ENCODE results near the gene H2BW2.
"Not testable (repeated sequence)": the region's sequence is repeated elsewhere in the genome, so short reads cannot be mapped to it uniquely, and the experiment has no call there.

Gene H2BW2

DNA sequence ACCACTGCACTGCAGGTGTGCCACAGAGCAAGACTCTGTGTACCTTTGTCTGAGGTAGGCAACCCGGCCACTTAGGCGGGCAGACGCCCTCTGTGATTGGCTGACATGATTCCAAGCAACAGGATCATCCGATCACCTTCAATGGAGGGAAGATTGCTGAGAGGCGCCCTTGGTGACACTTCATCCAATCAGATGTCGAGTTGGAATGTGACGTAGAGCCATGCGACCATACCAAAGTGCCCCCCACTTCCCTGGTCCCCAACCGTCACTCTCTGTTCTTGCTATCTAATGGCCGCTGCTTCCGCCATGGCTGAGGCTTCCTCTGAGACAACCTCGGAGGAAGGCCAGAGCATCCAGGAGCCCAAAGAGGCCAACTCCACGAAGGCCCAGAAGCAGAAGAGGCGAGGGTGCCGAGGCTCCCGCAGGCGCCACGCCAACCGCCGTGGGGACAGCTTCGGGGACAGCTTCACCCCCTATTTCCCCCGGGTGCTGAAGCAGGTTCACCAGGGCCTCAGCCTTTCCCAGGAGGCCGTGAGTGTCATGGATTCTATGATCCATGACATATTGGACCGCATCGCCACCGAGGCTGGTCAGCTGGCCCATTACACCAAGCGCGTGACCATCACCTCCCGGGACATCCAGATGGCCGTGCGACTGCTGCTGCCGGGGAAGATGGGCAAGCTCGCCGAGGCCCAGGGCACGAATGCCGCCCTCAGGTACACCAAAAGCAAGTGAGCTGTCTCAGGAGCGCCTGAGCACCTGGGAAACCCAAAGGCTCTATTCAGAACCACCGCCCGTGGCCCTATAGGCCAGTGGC, at the start of gene H2BW2:
H2BW2 (plus strand) TSS at position 268 of the 817 bp plus-strand sequence; CDS start at position 307, 39 bp downstream.
- DNase-seq = no peak
- Mint-ChIP-seq H3K36me3 (ENCODE audit: low read depth) (no peaks in the 10 kb centered on the region), H3K27ac (no peak within 1 kb of the TSS), H3K4me3 (no peak within 1 kb of the TSS), H3K27me3 (peaks cover 68% of the 10 kb centered on the region), H3K4me1 (ENCODE audit: low read depth) (no peaks in the 10 kb centered on the region), H3K9me3 (no peaks in the 10 kb centered on the region)

GRCh38 chrX:103999234-103999633, 40.5 kb upstream of the H2BW2 start:
- no peaks in the 10 kb centered on the region for H3K36me3 Mint-ChIP-seq (ENCODE audit: low read depth)
- no peak overlapping the region for H3K4me3 Mint-ChIP-seq
- H3K27me3 Mint-ChIP-seq = peaks cover 48% of the 10 kb centered on the region
- H3K4me1 Mint-ChIP-seq (ENCODE audit: low read depth) = no peaks in the 10 kb centered on the region
- no peak for DNase-seq
- H3K9me3 Mint-ChIP-seq = no peaks in the 10 kb centered on the region
- no peak overlapping the region for H3K27ac Mint-ChIP-seq

GRCh38 chrX:104008831-104009230, 30.9 kb upstream of the H2BW2 start:
- Mint-ChIP-seq H3K27me3 (peaks cover 38% of the 10 kb centered on the region), H3K27ac (no peak overlapping the region), H3K4me1 (ENCODE audit: low read depth) (no peaks in the 10 kb centered on the region), H3K4me3 (no peak overlapping the region), H3K36me3 (ENCODE audit: low read depth) (no peaks in the 10 kb centered on the region), H3K9me3 (no peaks in the 10 kb centered on the region)
- DNase-seq = no peak

- DNase-seq = no peak
- Mint-ChIP-seq H3K27me3 (peaks cover 33% of the 10 kb centered on the region), H3K4me1 (ENCODE audit: low read depth) (no peaks in the 10 kb centered on the region), H3K4me3 (no peak overlapping the region), H3K9me3 (no peaks in the 10 kb centered on the region), H3K36me3 (ENCODE audit: low read depth) (no peaks in the 10 kb centered on the region), H3K27ac (no peak overlapping the region)
These were observed 26.6 kb upstream of the H2BW2 start for GRCh38 chrX:104013158-104013557.

DNA sequence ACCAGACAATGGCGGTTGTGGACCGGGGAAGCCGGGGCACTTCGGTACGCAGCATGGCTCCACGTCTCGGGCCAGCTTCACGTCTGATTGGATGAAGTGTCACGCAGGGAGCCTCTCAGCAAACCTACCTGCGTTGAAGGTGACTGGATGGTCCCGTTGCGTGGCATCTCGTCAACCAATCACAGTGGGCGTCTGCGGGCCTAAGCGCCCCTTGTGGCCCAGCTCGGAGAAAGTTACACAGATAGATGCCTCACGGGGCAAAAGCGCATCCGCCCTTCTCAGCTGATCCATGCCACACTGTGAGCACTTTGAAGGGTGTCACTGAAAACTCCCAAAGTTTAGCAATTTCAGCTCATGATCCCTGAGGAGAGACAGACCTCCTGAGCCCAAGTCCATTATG, 26.1 kb upstream of the H2BW2 start, which contains the start of gene H2BW1:
H2BW1 (minus strand) TSS at position 103 of the 400 bp plus-strand sequence. CDS start 132 bp downstream, outside the sequence.
- no peak for DNase-seq
- H3K4me1 Mint-ChIP-seq (ENCODE audit: low read depth) = no peaks in the 10 kb centered on the region

GRCh38 chrX:104015576-104015975, 24.2 kb upstream of the H2BW2 start:
- H3K9me3 Mint-ChIP-seq; DNase-seq; H3K4me3 Mint-ChIP-seq; H3K36me3 Mint-ChIP-seq (ENCODE audit: low read depth); H3K27ac Mint-ChIP-seq; H3K4me1 Mint-ChIP-seq (ENCODE audit: low read depth): not testable (repeated sequence)
- peaks cover 38% of the 10 kb centered on the region for H3K27me3 Mint-ChIP-seq

More for the DNA sequence above, 26.1 kb upstream of the H2BW2 start, which contains the start of gene H2BW1:
- Mint-ChIP-seq H3K27ac (no peak within 1 kb of the TSS), H3K27me3 (peaks cover 37% of the 10 kb centered on the region), H3K4me3 (no peak within 1 kb of the TSS), H3K9me3 (no peaks in the 10 kb centered on the region), H3K36me3 (ENCODE audit: low read depth) (no peaks in the 10 kb centered on the region)

GRCh38 chrX:104018126-104018525, 21.6 kb upstream of the H2BW2 start:
- no peaks in the 10 kb centered on the region for H3K36me3 Mint-ChIP-seq (ENCODE audit: low read depth)
- peaks cover 44% of the 10 kb centered on the region for H3K27me3 Mint-ChIP-seq
- no peak overlapping the region for H3K4me3 Mint-ChIP-seq
- no peak for DNase-seq
- no peaks in the 10 kb centered on the region for H3K4me1 Mint-ChIP-seq (ENCODE audit: low read depth)
- no peaks in the 10 kb centered on the region for H3K9me3 Mint-ChIP-seq
- H3K27ac Mint-ChIP-seq = no peak overlapping the region

DNA sequence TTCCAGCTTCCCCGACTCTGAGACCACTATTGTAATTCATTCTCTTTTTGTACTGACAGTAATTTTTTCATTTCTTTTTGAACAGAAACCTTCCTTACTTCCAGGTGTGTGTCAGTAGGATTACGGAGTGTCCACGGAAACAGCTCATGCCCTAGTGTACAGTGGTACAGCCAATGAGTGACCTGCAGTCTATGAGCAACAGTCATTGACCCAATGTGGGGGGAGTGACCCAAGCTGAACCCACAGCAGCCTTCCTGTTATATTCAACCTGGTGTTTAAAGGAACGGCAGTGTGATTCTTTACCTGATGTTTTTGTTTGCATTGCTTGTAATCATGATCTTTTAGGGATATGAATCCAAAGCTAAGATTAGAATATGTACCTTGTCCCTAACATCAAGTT, 1.2 kb downstream of the H2BW2 start:
- no peaks in the 10 kb centered on the region for H3K36me3 Mint-ChIP-seq (ENCODE audit: low read depth)
- H3K27ac Mint-ChIP-seq = no peak overlapping the region
- DNase-seq = no peak
- no peaks in the 10 kb centered on the region for H3K4me1 Mint-ChIP-seq (ENCODE audit: low read depth)
- H3K4me3 Mint-ChIP-seq = no peak overlapping the region
- peaks cover 57% of the 10 kb centered on the region for H3K27me3 Mint-ChIP-seq
- no peaks in the 10 kb centered on the region for H3K9me3 Mint-ChIP-seq

- peaks cover 58% of the 10 kb centered on the region for H3K27me3 Mint-ChIP-seq
These were observed 5.9 kb downstream of the H2BW2 start for GRCh38 chrX:104045642-104046041.

DNA sequence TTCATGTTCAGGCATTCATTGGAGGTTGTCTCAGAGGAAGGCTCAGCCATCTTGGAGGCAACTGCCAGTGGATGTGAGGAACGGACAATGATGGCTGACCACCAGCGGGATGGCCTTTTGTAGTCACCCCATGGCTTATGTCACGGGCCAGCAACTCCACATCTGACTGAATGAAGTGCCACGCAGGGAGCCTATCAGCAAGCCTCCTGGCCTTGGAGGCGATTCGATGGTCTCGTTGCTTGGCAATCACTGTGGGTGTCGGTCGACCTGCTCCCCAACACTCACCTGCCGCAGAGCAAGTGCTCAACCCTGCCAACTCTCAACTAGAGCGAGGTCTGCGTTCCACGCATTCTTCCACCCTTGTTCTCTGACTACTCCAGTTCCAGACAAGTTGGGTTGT, 7.4 kb downstream of the H2BW2 start:
- Mint-ChIP-seq H3K4me1 (ENCODE audit: low read depth) (no peaks in the 10 kb centered on the region), H3K36me3 (ENCODE audit: low read depth) (no peaks in the 10 kb centered on the region), H3K27me3 (peaks cover 56% of the 10 kb centered on the region), H3K27ac (no peak overlapping the region), H3K9me3 (no peaks in the 10 kb centered on the region), H3K4me3 (no peak overlapping the region)
- DNase-seq = no peak

More at GRCh38 chrX:104045642-104046041, 5.9 kb downstream of the H2BW2 start:
- H3K4me1 Mint-ChIP-seq (ENCODE audit: low read depth) = no peaks in the 10 kb centered on the region
- H3K27ac Mint-ChIP-seq = no peak overlapping the region
- no peaks in the 10 kb centered on the region for H3K36me3 Mint-ChIP-seq (ENCODE audit: low read depth)
- H3K4me3 Mint-ChIP-seq = no peak overlapping the region
- DNase-seq = no peak
- no peaks in the 10 kb centered on the region for H3K9me3 Mint-ChIP-seq

GRCh38 chrX:104054956-104055355, 15.2 kb downstream of the H2BW2 start:
- DNase-seq = not testable (repeated sequence)

DNA sequence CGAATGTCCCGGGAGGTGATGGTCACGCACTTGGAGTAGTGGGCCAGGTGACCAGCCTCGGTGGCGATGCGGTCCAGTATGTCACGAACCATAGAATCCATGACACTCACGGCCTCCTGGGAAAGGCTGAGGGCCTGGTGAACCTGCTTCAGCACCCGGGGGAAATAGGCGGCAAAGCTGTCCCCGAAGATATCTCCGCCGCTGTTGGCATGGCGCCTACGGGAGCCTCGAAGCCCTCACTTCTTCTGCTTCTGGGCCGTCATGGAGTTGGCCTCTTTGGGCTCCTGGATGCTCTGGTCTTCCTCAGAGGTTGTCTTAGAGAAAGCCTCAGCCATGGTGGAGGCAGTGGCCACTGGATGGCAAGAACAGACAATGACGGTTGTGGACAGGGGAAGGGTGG, 22.9 kb downstream of the H2BW2 start:
- H3K27me3 Mint-ChIP-seq; H3K4me1 Mint-ChIP-seq (ENCODE audit: low read depth); DNase-seq; H3K36me3 Mint-ChIP-seq (ENCODE audit: low read depth); H3K27ac Mint-ChIP-seq; H3K9me3 Mint-ChIP-seq; H3K4me3 Mint-ChIP-seq: not testable (repeated sequence)

More at GRCh38 chrX:104054956-104055355, 15.2 kb downstream of the H2BW2 start:
- H3K4me3 Mint-ChIP-seq; H3K27me3 Mint-ChIP-seq; H3K27ac Mint-ChIP-seq; H3K9me3 Mint-ChIP-seq; H3K36me3 Mint-ChIP-seq (ENCODE audit: low read depth); H3K4me1 Mint-ChIP-seq (ENCODE audit: low read depth): not testable (repeated sequence)

- H3K36me3 Mint-ChIP-seq (ENCODE audit: low read depth); DNase-seq; H3K27ac Mint-ChIP-seq; H3K4me1 Mint-ChIP-seq (ENCODE audit: low read depth); H3K9me3 Mint-ChIP-seq; H3K27me3 Mint-ChIP-seq; H3K4me3 Mint-ChIP-seq: not testable (repeated sequence)
These were observed 36.2 kb downstream of the H2BW2 start, which contains the start of gene TMSB15C for GRCh38 chrX:104075778-104076445. Gene TMSB15C, minus strand, starts transcription at chrX:104076236.

GRCh38 chrX:104077854-104078253, 38.1 kb downstream of the H2BW2 start:
- H3K4me1 Mint-ChIP-seq (ENCODE audit: low read depth); H3K9me3 Mint-ChIP-seq; H3K4me3 Mint-ChIP-seq; H3K36me3 Mint-ChIP-seq (ENCODE audit: low read depth); H3K27ac Mint-ChIP-seq; H3K27me3 Mint-ChIP-seq; DNase-seq: not testable (repeated sequence)

- peaks cover 9% of the 10 kb centered on the region for H3K27me3 Mint-ChIP-seq
- H3K27ac Mint-ChIP-seq = no peak overlapping the region
- no peak overlapping the region for H3K4me3 Mint-ChIP-seq
- DNase-seq = no peak
- no peaks in the 10 kb centered on the region for H3K36me3 Mint-ChIP-seq (ENCODE audit: low read depth)
- no peaks in the 10 kb centered on the region for H3K4me1 Mint-ChIP-seq (ENCODE audit: low read depth)
- H3K9me3 Mint-ChIP-seq = no peaks in the 10 kb centered on the region
These were observed 44.3 kb downstream of the H2BW2 start for GRCh38 chrX:104084063-104084462.

Data from activated T-cell treated with anti-CD3 and anti-CD28 coated beads, Interleukin-2, amount 50 U/mL, for 24 hours (primary cell).